ENCODE results near the gene ARF4.

DNA sequence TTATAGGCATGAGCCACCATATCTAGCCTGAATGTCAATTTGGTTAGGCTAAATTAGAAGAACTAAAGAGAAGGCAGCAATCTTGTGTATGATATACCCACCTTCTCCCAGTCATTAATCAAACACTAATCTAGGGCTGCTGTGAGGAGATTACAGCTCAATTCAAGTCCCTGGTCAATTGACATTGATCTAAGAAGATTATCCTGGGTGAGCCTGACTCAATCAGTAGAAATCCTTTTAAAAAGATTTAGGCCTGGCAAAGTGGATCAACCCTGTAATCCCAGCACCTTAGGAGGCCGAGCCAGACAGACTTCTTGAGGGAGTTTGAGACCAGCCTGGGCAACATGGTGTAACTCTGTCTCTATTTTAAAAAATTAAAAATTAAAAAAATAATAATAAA, 50.5 kb downstream of the ARF4 start:
- TF ChIP-seq, protein P1, sequence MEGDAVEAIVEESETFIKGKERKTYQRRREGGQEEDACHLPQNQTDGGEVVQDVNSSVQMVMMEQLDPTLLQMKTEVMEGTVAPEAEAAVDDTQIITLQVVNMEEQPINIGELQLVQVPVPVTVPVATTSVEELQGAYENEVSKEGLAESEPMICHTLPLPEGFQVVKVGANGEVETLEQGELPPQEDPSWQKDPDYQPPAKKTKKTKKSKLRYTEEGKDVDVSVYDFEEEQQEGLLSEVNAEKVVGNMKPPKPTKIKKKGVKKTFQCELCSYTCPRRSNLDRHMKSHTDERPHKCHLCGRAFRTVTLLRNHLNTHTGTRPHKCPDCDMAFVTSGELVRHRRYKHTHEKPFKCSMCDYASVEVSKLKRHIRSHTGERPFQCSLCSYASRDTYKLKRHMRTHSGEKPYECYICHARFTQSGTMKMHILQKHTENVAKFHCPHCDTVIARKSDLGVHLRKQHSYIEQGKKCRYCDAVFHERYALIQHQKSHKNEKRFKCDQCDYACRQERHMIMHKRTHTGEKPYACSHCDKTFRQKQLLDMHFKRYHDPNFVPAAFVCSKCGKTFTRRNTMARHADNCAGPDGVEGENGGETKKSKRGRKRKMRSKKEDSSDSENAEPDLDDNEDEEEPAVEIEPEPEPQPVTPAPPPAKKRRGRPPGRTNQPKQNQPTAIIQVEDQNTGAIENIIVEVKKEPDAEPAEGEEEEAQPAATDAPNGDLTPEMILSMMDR (conservative IDR thresholded peaks at IDR 0.05) = no peak
- TF ChIP-seq ZFX (IDR thresholded peaks at IDR 0.05) = no peak
